Activated T-cell treated with anti-CD3 and anti-CD28 coated beads for 24 hours (primary cell): ENCODE measurements around the gene CRACR2B.

Experiments used
- DNase-seq: peaks from one replicate; pipeline ENCODE4 v3.0.0-alpha.2; 2020; ENCODE audit warnings: low read depth

CRACR2B gene

DNA sequence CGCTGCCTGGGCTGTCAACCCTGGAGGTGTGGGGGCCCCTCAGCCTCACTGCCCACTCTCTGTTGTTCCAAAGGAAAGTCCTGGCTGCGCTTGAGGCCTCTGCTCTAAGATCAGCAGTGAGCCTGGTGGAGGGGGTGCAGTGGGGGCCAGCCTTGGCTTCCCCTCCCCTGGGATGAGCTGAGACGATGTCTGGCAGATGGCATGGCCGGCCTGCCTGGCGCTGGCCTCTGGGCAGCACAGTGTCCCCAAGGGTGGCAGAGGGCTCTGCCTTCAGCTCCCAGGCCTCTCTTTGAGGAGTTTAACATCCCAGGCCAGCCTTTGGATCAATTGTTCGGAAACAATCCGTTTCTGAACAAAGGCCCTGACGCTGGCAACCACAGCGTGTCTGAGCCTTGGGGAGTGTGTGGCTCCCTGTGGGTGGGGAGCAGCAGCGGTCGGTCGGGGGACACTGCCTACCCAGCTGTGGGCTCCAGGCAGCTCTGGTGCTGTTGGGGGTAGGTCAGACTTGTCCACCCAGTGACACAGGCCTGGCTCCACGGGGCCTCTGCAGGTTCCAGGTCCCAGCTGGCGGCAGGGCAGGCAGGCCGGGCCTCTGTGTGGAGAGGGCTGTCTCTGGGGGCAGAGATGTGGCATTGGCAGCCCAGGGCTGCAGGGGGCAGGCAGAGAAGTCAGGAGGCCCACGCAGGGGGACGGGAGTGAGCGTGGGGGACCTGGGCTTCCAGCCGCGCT is 27.0 kb downstream of the CRACR2B start:
- DNase-seq = no peak

DNA sequence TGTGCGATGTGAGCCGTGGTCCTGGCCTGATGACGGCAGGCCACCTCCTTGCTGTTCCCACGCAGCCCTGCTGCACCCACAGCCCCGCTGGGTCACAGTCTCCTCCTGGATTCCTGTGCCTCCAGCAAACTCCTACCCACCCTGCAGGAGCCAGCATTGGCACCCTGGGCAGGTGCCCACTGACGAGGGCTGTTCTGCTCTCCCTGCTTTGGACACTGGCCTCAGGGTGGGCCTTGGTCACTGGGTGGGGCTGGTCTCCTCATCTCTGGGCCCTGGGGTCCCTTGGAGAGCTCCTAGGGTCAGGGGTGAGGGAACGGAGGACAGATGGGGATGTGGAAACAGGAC is 27.6 kb downstream of the CRACR2B start:
- DNase-seq = no peak

DNA sequence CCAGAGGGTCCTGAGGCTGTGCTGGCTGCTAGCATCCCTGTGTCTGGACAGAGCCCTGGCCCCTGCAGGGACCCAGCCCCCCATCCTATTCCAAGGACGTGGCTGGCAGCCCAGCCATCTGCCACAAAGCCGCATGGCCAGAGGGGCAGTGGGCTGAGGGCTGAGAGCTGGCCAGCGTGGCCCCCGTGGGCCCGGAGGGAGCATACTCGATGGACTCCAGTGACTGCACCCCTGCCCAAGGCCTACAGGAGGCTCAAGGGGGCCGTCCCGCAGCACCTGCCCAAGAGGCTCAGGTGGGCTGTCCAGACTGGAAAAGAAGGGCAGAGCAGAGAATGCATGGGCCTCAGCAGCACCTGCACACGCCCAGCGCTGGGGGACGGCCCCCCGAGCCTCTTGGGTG is 28.1 kb downstream of the CRACR2B start:
- DNase-seq = no peak

DNA sequence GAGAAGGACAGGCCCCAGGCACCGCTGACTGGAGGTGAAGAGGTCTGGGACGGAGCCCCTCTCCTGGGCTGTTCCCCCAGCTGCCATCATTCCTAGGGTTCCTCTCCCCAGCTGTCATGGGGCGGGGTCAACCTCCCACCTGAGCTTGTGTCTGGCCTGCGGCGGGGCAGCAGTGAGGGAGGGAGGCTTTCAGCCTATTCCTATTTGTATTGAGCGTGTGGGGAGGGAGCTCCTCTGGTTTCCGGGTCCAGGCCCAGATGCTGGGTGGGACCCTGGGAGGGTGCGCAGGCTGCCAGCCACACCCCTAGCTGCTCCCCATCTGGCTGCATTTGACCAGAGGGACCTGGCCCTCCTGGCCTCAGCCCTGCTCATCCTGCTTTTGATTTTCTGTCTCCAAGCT is 28.7 kb downstream of the CRACR2B start:
- no peak for DNase-seq

DNA sequence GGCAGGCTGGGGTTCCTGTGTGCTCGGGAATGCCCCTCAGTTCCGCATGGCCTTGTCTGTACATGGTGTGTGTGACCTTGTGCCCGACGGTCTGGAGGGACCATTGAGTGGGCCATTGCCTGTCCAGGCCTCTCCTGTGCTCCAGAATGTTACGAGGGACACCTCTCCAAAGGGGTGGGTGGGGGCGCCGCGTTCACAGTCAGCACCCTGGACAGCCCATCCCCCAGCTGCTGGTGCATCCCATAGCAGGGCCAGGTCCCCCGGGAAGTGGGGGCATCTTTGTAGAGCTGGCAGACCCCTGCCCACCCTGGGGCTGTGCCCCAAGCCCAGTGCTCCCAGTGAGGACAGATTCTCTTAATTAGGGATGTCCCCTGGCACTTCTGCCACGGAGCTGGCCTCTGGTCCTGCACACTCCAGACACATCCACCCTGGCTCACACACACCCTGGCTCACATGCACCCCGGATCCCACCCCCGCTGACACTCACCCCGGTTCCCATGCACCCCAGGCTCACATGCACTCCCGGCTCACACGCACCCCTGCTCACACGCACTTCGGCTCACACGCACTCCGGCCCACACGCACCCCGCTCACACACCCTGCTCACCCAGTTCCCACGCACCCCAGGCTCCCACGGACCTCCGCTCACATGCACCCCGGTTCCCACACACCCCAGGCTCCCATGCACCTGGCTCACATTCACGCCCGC is 30.5 kb downstream of the CRACR2B start:
- DNase-seq = no peak

DNA sequence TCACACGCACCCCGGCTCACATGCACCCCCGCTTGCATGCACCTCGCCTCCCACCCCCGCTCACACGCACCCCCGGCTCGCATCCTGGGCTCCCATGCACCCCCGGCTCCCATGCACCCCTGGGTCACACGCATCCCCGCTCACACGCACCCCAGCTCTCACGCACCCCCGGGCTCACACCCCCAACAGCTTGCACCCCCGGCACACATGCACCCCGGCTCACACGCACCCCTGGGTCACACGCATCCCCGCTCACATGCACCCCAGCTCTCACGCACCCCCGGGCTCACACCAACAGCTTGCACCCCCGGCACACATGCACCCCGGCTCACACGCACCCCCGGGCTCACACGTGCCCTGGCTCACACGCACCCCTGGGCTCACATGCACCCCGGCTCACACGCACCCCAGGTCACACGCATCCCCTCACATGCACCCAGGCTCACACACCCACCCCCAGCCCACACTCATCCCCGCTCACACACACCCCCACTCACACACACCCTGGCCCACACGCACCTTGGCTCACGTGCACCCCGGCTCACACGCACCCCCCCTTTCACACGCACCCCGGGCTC is 31.1 kb downstream of the CRACR2B start:
- no peak for DNase-seq

DNA sequence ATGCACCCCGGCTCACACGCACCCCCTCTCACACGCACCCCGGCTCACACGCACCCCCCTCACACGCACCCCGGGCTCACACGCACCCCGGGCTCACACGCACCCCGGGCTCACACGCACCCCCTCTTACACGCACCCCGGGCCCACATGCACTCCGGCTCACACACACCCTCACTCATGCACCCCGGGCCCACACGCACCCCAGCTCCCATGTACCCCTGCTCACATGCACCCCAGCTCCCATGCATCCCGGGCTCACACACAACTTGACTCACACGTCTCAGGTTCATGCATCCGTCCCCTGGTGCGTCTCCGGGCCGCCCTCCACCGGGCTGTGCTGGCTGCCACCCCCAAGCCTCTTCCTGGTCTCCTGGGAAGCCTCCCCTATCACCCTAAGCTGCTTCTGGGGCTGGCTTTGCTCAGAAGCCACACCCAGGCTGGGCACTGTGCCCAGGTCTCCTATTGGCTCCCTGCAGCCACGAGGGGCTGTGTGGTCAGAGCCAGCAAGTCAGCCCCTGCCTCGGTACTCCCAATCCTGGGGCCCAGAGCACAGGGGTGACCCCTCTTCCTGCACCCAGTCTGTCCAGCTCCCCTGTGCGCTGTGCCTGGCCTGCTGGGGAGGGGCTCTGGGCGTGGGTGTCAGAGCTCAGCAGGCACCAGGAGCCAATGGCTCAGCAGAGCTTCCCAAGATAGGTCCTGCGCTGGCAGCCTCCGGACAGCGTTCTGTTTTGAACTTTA is 31.8 kb downstream of the CRACR2B start:
- DNase-seq = no peak

DNA sequence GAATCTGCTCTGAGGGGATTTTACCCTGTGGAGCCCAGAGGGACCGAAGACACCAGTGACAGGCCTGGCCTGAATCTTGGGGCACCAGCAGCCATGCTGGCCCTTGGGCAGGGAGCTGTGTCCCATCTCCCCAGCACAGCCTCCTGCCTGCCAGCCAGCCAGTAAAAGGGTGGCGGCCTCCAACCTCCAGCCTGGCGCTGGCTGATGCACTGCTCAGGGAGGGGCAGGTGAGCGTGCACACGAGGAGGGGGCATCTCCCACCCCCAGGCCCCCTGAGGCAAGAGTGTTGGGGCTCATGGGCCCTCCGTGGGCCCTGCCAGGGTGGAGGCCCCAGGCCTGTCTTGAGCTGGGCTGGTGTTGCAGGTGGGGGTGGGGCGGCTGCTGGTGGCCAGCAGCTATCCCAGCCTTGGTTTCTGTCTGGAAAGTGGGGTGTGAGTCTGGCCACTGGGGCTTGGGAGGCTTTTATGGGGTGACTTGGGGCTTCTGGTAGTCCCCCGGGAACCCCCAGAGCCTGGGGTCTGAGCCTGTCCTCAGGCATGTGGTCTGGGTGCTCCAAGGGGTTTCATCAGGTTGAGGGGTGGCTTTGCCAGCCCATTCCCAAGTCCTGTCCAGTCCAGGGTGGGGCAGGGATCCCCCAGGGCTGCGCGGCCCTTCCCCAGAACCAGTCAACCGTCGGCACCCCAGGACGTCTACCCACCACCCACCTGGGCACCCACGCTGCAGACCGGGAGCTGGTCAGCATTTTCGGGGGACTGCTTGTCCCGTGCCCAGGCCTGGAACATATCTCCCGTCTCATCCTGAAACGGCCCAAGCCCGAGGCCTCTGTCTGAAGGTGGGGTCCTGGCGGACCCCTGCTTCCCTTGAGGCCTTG is 32.8 kb downstream of the CRACR2B start:
- DNase-seq = no peak

DNA sequence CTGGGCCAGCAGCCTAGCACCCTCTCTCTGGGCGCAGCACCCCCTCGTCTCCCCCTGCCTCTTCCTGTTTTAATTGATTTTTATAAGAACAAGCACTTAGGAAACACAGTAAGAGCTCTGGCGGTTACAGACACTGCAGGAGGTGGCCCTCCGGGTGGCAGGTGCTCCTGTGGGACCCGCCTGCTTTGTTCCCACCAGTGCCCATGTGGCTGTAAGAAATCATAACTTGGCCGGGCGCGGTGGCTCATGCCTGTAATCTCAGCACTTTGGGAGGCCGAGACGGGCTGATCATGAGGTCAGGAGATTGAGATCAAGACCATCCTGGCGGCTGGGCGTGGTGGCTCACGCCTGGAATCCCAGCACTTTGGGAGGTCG is 33.4 kb downstream of the CRACR2B start:
- no peak for DNase-seq

DNA sequence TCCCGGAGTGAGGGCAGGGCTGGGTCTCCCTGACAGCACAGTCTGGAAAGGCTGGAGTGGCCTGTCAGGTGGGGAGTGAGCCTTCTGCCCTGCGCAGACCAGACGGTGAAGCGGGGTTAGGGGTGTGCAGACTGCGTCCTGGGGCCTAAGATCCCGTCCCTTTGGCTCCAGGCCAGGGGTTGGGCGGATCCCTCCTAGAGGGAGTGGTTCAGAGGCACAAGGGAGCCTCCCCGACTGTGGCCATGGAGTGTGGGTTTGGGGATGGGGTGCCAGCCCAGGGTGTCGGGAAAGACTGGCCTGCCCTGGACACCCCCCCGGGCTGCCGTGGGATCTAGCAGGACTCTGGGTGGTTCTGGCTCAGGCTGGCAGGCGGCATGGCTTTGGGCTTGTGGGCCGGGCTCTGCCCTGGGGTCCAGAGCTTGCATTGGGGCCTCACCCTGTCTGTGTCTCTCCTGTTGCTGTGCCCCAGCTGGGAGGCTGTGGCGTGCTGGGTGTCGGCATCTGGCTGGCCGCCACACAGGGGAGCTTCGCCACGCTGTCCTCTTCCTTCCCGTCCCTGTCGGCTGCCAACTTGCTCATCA is 34.5 kb downstream of the CRACR2B start:
- DNase-seq = no peak

DNA sequence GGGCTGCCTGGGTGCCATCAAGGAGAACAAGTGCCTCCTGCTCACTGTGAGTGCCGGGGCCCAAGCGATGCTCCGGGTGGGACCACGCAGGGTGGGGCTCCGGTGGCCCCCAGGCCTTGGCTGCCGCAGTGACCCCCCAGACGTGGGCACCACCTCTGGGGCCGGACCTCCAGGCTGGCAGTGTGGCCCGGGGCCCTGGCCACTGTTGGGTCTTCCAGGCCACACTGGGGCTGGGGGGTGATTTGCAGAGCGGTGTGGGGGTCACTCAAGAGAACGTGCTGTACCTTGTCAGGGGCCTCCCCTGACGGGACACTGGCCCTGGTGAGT is 34.9 kb downstream of the CRACR2B start:
- DNase-seq = no peak

DNA sequence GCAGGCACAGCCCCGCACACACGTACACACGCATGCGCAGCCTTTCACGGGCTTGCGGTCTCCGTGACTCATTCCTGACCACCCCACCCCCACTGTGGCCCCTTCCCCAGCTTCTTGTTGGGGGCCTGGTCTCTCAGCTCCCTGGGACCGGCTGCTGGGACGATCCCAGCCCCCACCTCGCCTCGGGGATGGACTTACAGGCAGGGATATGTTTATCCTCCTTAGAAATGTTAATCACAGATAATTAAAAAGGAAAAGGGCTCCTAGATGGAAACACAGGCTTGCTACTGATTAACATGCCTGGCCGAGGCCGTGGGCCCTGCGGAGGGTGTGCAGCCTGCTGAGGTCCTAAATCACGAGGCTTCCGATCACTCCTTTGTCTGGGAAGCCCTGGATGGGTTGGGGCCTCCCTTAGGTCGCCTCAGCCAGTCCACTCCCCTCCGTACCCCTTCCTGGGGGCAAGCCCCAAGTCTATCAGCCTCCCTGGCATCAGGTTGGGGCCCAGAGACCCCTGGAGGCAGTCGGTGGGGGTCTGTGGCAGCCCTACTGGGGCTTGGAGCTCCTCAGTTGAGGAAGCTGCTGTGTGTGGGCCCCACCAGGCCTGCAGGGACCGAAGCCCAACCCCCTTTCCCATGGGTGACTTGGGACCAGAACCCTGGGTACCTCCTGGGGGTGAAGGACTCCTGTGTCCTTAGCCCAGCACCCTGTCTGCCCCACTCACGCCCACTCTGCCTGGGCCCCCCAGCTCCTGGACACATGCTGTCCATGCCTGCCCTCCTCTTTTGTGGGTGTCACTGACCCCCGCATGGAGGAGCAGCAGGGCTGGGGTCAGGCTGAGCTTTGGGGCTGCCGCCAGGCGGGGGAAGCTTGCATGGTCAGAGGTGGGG is 35.5 kb downstream of the CRACR2B start:
- no peak for DNase-seq

DNA sequence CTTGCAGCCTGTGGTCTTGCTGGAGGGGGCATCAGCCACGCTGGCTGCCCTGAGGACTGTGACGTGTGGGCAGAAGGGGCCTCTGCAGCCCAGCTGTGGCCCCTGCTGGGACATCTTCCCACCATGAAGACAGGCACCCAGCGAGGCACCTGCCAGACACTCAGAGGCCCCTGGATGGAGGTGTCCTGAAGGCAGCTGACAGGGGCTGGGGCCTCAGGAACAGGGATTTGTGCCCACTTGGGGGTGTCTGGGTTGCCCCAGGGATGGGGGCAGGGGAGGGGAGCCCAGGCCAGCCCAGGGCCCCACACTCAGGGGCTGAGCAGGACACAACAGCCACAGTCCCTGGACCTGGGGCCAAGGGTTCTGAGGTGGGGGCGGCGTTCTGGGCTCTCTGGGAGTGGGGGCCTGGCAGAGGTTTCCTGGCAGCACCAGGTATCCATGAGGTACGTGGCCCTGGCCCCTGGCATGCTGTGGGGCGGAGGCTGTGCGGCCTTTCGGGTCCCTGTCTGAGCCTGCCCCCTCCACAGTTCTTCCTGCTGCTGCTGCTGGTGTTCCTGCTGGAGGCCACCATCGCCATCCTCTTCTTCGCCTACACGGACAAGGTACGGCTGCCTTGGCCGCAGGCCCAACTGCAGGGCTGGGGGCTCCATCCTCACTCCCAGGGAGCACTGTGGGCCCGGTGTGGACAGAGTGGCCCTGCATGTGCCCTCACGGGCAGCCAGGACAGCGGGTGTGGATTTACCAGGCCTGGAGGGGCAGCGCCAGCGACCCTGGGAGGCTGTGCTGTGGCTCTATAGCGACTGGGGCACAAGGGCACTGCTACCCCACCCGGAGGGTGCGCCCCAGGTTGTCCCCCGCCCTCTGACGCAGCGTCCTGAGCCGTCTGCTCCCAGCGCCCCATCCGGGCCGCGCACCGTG is 36.5 kb downstream of the CRACR2B start:
- DNase-seq = no peak

DNA sequence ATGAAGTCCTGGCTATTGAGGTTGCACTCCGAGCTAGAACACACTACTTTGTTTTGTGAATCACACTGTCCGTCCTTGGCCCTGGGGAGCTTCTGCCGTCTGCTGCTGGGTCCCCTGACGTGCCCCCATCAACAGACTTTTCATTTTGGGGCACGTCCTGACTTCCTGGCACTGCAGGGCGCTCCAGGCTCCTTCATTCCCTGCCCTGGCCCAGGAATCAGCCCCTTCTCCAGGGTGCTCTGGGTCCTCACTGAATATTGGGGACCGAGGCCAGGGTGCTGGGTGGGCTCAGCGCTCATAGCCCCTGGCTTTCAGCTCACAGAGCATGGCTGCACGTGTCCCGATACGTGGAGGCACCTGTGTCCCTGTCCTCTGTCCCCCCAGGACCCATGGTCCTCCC is 37.2 kb downstream of the CRACR2B start:
- DNase-seq = no peak

DNA sequence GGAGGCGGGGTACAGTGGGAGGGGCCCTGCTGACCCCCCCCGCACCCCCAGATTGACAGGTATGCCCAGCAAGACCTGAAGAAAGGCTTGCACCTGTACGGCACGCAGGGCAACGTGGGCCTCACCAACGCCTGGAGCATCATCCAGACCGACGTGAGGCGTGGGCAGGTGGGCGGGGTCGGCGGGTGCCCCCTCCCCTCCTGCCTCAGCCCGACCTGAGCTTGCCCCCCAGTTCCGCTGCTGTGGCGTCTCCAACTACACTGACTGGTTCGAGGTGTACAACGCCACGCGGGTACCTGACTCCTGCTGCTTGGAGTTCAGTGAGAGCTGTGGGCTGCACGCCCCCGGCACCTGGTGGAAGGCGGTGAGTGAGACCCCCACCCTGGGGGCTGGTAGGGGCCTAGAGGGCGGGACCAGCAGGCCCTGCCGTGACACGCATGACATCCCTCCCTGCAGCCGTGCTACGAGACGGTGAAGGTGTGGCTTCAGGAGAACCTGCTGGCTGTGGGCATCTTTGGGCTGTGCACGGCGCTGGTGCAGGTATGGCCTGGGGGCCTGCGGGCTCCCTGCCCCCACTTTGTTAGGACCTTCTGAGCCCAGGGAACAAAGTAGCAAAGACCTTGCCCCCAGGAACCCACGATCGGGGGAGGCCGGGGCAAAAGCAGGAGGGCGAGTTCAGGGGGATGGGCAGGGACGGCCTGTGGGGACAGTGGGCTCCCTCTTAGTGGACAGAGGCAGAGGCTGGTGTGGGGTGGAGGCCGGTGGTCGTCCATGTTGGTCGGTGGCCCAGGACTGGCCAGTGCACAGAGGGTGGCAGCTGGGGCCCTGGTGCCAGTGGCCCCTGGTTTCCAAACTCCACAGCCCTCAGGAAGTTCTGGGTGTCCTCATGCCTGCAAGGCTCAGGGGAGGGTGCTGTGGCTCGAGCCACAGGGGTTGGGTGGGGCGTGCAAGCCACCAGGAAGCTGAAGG is 38.0 kb downstream of the CRACR2B start:
- DNase-seq = no peak

DNA sequence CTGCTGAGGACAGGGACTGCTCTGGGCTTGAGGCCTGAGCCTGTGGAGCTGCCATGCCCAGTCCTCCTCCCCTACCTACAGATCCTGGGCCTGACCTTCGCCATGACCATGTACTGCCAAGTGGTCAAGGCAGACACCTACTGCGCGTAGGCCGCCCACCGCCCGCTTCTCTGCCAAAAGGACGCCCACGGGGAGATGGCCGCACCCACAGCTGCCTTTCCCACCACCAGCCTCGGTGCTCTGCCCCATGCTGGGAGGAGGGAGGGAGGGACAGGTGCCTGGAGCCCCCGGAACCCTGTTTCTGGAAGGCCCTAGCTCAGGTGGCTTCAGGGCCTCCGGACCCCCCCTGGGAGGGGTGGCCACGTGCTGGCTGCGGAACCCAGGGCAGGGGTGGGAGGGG is 38.8 kb downstream of the CRACR2B start:
- DNase-seq = no peak

DNA sequence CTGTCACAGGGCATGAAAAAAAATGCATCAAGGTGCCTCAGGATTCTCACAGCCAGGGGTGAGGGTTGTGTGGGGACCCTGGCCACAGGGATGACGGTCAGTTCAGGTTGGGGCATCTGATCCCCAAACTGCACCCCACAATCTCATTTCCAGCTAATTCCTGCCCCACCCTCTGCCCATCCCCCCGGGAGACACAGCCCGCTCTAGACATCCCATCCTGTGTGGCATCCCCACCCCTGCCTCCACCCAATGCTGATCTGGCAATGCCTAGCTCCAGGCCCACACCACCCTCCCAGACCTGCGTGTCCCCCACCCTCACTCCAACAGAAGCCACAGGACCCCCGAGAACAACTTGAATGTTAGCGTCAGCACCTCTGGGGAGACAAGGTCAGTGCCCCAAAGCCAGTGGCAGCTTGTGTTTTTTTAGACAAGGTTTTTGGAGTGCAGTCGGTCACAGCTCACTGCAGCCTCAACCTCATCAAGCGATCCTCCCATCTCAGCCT is 40.2 kb downstream of the CRACR2B start:
- no peak for DNase-seq

DNA sequence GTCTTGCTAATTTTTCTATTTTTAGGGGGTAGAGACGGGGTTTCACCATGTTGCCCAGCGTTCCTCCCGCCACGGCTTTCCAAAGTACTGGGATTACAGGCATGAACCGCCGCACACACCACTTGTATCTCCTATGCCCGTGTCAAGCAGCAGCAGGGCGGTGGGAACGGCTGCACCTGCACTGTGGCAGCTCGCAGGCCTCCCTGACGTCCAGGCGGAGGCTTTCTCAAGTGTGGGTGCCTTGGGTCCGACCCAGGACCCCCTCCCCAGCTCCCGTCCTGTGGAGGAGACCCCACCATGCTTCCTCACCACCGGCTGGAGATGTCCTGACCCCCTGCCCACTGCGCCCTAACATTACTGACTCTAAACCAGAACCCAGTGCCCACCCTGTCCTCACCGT is 40.7 kb downstream of the CRACR2B start:
- DNase-seq = no peak
